ENCODE measurements around the gene MYO7B.

GRCh38 chr2:127486247-127487058, 49.0 kb upstream of the MYO7B start:
- TF ChIP-seq CTCF (IDR thresholded peaks at IDR 0.05) (no peak), POLR2A (IDR thresholded peaks at IDR 0.05) (no peak)
